Prostate gland (tissue), 2 donors: ENCODE measurements around the gene PDE7B. TPM values are rescaled to one million over a fixed set of nuclear protein-coding genes. Genes with fewer than 3 reads are reported as not detected.

ENCODE experiments used
- DNase-seq: peaks from one replicate; pipeline ENCODE4 v3.0.0-alpha.2; 2019; ENCODE audit warnings: low spot score
- H3K27ac ChIP-seq, 2 donors: fragments of 200-600 bp; sonication (generic); 2 replicates each; pipeline ENCODE4 v1.5.1; 2017 to 2019
- H3K27me3 ChIP-seq: fragments of 200-600 bp; sonication (generic); replicated peaks from 2 replicates; pipeline ENCODE4 v1.5.1; 2019; ENCODE audit not compliant: insufficient read depth
- H3K36me3 ChIP-seq, 2 donors: fragments of 200-600 bp; sonication (generic); 1 replicate in 1 of 2; 2 replicates in 1 of 2; pipeline versions ENCODE4 v1.5.1 to v1.8.1; 2017 to 2019
- H3K4me1 ChIP-seq: fragments of 200-600 bp; sonication (generic); replicated peaks from 2 replicates; pipeline ENCODE4 v1.5.1; 2019
- H3K4me3 ChIP-seq, 2 donors: fragments of 200-600 bp; sonication (generic); 2 replicates each; pipeline ENCODE4 v1.5.1; 2017 to 2019
- H3K9me3 ChIP-seq: fragments of 200-600 bp; sonication (generic); 2 replicates; pipeline ENCODE4 v1.5.1; 2017
- POLR2A ChIP-seq: fragments of 450-650 bp; IDR thresholded peaks from one replicate; pipeline ENCODE4 v1.6.1; 2016; ENCODE audit warnings: antibody characterized with exemption, mild to moderate bottlenecking
- POLR2AphosphoS5 ChIP-seq: sonication (generic); formaldehyde crosslinking; IDR thresholded peaks from one replicate; pipeline ENCODE4 v1.6.1; 2017; ENCODE audit warnings: antibody characterized with exemption
- WGBS: methylation state at CpG from one replicate; pipeline ENCODE4 v1.1.5; 2018; 5-methylcytosine and 5-hydroxymethylcytosine counted together
- intact Hi-C: fragments of 100-400 bp; cut with DNase I; formaldehyde crosslinking; loops from one replicate; pipeline ENCODE4 v1.14.2; 2022
- total RNA-seq, 2 donors: library from RNA; depleted of rRNA; stranded (reverse); fragments of >200 nt; gene quantifications; one replicate each; pipeline ENCODE4 v1.1.0, GENCODE V29; 2016
- TF ChIP-seq, protein P1 (sequence below), 4 experiments: fragments of 200-600 bp in 2 of 4; fragments of 450-650 bp in 2 of 4; sonication (generic) in 2 of 4; IDR thresholded peaks; 1 replicate in 3 of 4; 2 replicates in 1 of 4; pipeline ENCODE4 v1.5.1; 2016 to 2019; ENCODE audit warnings: antibody characterized with exemption in 4 of 4, mild to moderate bottlenecking in 2 of 4, moderate library complexity in 2 of 4

The PDE7B gene
- total RNA-seq, 2 donors from 2014 or later, result 4.7 to 6.3 TPM

DNA sequence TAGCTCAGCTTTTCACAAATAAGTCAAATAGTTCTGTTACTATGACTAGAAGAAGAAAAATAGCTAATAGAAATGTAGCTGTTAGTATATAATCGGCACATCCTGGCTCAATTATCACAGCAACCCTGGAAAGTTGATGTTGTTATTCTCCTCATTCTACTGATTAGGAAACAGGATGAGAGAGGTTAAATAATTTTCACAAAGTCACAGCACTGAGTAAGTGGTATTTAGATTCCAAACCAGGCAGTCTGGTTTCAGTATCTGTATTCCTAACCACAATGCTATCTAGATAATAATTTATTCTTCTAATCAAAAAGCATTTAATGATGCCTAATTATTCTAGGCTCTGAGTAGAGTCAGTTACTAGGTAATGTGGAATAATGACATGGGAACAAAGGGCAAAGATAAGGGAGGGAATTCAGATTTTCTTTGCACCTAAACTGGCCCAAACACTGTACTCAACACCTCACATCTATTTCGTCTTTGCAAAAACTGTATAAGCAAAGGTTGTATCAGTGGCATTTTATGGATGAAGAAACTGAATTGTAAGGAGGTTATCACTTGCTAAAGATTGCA is 51.3 kb downstream of the PDE7B start:
- Histone ChIP-seq H3K27me3 (no peaks in the 10 kb centered on the region), H3K4me3 (no peak overlapping the region), H3K36me3 (no peaks in the 10 kb centered on the region), H3K27ac (no peak overlapping the region), H3K4me1 (no peaks in the 10 kb centered on the region), H3K9me3 (no peaks in the 10 kb centered on the region)
- intact Hi-C loops, result no loop called here
- no peak for DNase-seq
- no peak for TF ChIP-seq POLR2A
- TF ChIP-seq POLR2AphosphoS5, result no peak
- TF ChIP-seq, protein P1, sequence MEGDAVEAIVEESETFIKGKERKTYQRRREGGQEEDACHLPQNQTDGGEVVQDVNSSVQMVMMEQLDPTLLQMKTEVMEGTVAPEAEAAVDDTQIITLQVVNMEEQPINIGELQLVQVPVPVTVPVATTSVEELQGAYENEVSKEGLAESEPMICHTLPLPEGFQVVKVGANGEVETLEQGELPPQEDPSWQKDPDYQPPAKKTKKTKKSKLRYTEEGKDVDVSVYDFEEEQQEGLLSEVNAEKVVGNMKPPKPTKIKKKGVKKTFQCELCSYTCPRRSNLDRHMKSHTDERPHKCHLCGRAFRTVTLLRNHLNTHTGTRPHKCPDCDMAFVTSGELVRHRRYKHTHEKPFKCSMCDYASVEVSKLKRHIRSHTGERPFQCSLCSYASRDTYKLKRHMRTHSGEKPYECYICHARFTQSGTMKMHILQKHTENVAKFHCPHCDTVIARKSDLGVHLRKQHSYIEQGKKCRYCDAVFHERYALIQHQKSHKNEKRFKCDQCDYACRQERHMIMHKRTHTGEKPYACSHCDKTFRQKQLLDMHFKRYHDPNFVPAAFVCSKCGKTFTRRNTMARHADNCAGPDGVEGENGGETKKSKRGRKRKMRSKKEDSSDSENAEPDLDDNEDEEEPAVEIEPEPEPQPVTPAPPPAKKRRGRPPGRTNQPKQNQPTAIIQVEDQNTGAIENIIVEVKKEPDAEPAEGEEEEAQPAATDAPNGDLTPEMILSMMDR (IDR thresholded peaks at IDR 0.05), result no peak
- 71% methylated on average over 2 of the region's 2 CpGs for WGBS

DNA sequence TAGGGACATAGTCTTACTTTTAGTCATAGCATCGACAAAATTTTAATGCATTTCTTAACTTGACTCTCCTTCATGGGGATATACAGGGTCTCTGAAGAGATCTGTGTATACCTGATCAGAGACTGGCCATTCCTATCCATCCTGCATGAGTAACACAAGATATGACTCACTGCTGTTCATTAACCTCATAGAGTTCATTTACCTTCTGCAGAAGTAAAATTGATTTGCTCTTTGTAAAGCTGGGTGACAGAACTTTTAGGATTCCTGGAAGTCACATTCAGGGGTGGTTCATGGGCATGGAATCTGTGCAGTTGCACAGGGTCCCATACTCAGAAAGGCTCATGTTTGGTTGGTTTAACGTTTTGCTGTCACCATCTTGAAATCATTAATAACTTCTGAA is 53.2 kb downstream of the PDE7B start:
- H3K4me1 ChIP-seq, result no peaks in the 10 kb centered on the region
- WGBS, result 92% methylated on average over 2 of the region's 2 CpGs
- H3K36me3 ChIP-seq, result no peaks in the 10 kb centered on the region
- H3K4me3 ChIP-seq, result no peak overlapping the region
- H3K9me3 ChIP-seq, result no peaks in the 10 kb centered on the region
- H3K27me3 ChIP-seq, result no peaks in the 10 kb centered on the region
- H3K27ac ChIP-seq, result no peak overlapping the region
- no peak for DNase-seq
- intact Hi-C loops, result no loop called here
- TF ChIP-seq POLR2AphosphoS5, result no peak
- TF ChIP-seq, protein P1 (IDR thresholded peaks at IDR 0.05), result no peak
- TF ChIP-seq POLR2A, result no peak

DNA sequence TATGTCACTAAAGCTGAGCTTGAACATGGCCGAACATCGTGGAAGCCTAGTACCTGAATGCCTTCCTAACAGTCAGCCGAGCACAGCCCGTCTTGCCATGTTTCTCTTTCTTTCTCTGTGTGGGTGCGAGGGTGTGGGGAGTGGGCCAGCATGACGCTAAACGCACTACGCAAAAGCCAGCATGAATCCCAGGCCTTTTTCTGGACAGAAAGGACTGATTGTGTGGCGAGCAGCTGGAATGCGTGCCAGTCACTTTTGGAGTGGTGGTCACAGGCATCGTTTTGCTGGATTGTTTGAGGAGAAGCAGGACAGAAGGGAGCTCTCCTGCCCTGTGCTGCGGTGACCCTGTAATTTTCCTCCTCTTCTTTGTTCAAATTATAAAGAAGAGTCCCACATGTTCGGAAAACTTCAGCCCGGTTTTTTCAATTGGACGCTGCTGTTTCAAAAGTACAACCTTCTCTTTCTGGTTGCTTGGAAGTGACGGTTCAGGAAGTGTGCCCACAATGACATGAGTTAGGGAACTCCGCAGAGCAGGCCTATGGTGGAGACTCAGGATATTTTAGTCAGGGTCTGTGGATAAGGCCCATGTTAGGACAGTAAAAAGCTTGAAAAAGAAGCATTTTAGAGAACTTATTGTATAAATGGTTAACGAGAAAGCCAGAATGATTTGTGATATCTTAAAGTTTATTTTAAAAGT is 54.3 kb downstream of the PDE7B start:
- intact Hi-C loops, result no loop called here
- H3K4me1 ChIP-seq, result no peaks in the 10 kb centered on the region

DNA sequence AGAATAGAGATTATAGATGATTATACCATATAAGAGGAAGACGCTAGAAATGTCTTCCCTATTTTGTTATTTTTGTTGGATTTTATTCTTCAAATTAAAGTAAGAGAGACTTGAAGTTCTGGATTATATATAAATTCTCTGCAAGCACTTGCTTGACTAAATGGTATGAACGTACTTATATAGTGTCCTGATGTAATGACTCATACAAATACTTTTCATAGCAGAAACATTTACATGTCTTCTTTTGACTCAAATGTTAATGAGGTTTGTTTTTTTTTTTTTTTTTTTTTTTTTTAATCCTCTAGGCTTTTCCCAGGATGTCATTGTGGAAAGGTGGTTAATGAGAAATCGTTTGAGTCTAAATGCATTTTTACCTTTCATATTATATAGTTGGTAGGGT is 55.0 kb downstream of the PDE7B start:
- no peak overlapping the region for H3K27ac ChIP-seq
- TF ChIP-seq POLR2AphosphoS5 (no peak), POLR2A (no peak)
- TF ChIP-seq, protein P1 (IDR thresholded peaks at IDR 0.05), result no peak
- no peaks in the 10 kb centered on the region for H3K36me3 ChIP-seq
- no peaks in the 10 kb centered on the region for H3K9me3 ChIP-seq
- 84% methylated on average over 3 of the region's 3 CpGs for WGBS
- no peaks in the 10 kb centered on the region for H3K27me3 ChIP-seq
- no peak for DNase-seq
- intact Hi-C loops, result no loop called here
- no peak overlapping the region for H3K4me3 ChIP-seq
- H3K4me1 ChIP-seq, result no peaks in the 10 kb centered on the region

More for the DNA sequence above, 54.3 kb downstream of the PDE7B start:
- H3K9me3 ChIP-seq, result no peaks in the 10 kb centered on the region
- H3K4me3 ChIP-seq, result no peak overlapping the region
- TF ChIP-seq POLR2AphosphoS5, result no peak
- TF ChIP-seq, protein P1 (IDR thresholded peaks at IDR 0.05), result no peak
- TF ChIP-seq POLR2A, result no peak
- no peak overlapping the region for H3K27ac ChIP-seq
- WGBS, result 88% methylated on average over 18 of the region's 18 CpGs
- no peak for DNase-seq
- H3K27me3 ChIP-seq, result no peaks in the 10 kb centered on the region
- no peaks in the 10 kb centered on the region for H3K36me3 ChIP-seq

DNA sequence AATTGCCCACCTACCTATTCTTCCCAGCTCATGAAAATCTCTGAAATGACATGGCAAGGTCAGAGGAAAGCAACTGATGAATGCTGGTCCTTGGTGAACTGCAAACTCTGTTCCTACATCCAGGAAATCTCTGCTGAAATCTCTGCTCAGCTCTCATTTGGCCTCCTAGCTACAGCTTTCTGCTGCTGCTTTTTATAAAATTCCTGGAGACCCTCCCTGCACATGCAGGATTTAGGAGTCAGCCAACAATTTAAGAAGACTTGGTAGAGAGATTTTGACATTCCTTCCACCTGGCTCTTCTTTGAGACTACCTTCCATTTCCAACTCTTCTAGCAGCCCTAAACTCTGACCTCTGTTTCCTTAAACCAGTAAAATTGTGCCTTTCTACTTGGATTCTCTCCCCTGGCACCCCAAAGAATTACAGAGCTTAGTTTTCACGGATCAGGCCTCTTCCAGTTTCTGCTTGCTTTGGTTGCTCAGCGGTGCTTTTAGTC is 55.5 kb downstream of the PDE7B start:
- TF ChIP-seq POLR2A (no peak), POLR2AphosphoS5 (no peak)
- TF ChIP-seq, protein P1 (IDR thresholded peaks at IDR 0.05), result no peak
- intact Hi-C loops, result no loop called here
- H3K9me3 ChIP-seq, result no peaks in the 10 kb centered on the region
- no peaks in the 10 kb centered on the region for H3K4me1 ChIP-seq
- H3K36me3 ChIP-seq, result no peaks in the 10 kb centered on the region
- DNase-seq, result no peak
- H3K27me3 ChIP-seq, result no peaks in the 10 kb centered on the region
- no peak overlapping the region for H3K4me3 ChIP-seq
- WGBS, result 49% methylated on average over 2 of the region's 2 CpGs
- no peak overlapping the region for H3K27ac ChIP-seq
